Neural progenitor cell (in vitro differentiated cells): ENCODE measurements around the gene ALDH2. TPM values are rescaled to one million over a fixed set of nuclear protein-coding genes. Genes with fewer than 3 reads are reported as not detected.

Experiments
- DNase-seq: peaks from one replicate; pipeline ENCODE4 v3.0.0-alpha.2; 2016; ENCODE audit warnings: low spot score
- H2AFZ ChIP-seq: fragments of 200-600 bp; sonication (generic); replicated peaks from 2 replicates; pipeline ENCODE4 v1.6.1; 2016; ENCODE audit warnings: antibody characterized with exemption
- H3F3A ChIP-seq: fragments of 200-600 bp; sonication (generic); 2 replicates; pipeline ENCODE4 v1.6.1; 2016; ENCODE audit warnings: antibody characterized with exemption, low read depth
- H3K27ac ChIP-seq: fragments of 200-600 bp; sonication (generic); 2 replicates; pipeline ENCODE4 v1.5.1; 2016; ENCODE audit warnings: mild to moderate bottlenecking
- H3K27me3 ChIP-seq: fragments of 200-600 bp; sonication (generic); 2 replicates; pipeline ENCODE4 v1.6.1; 2016; ENCODE audit warnings: mild to moderate bottlenecking, moderate library complexity
- H3K36me3 ChIP-seq: fragments of 200-600 bp; sonication (generic); 2 replicates; pipeline ENCODE4 v1.5.1; 2016
- H3K4me1 ChIP-seq: fragments of 200-600 bp; sonication (generic); 2 replicates; pipeline ENCODE4 v1.6.1; 2016; ENCODE audit warnings: mixed run types
- H3K4me2 ChIP-seq: fragments of 200-600 bp; sonication (generic); 2 replicates; pipeline ENCODE4 v1.6.1; 2016
- H3K4me3 ChIP-seq: fragments of 200-600 bp; sonication (generic); 2 replicates; pipeline ENCODE4 v1.5.1; 2016
- H3K79me2 ChIP-seq: fragments of 200-600 bp; sonication (generic); 2 replicates; pipeline ENCODE4 v1.6.1; 2016; ENCODE audit warnings: low read depth
- H3K9ac ChIP-seq: fragments of 200-600 bp; sonication (generic); 2 replicates; pipeline ENCODE4 v1.6.1; 2016
- H3K9me3 ChIP-seq: fragments of 200-600 bp; sonication (generic); 2 replicates; pipeline ENCODE4 v1.5.1; 2016; ENCODE audit warnings: low read depth
- H4K20me1 ChIP-seq: fragments of 200-600 bp; sonication (generic); 2 replicates; pipeline ENCODE4 v1.6.1; 2016; ENCODE audit warnings: low read depth
- H3K27ac Mint-ChIP-seq: 3 replicates; pipeline ENCODE4 v1.8.0; 2021; ENCODE audit warnings: mixed read lengths
- H3K27me3 Mint-ChIP-seq: 2 replicates; pipeline ENCODE4 v1.8.0; 2022; ENCODE audit warnings: low read depth, mild to moderate bottlenecking, inconsistent platforms, moderate library complexity, mixed read lengths; ENCODE audit not compliant: insufficient read depth
- H3K36me3 Mint-ChIP-seq: 3 replicates; pipeline ENCODE4 v1.8.0; 2021; ENCODE audit warnings: mixed read lengths
- H3K4me1 Mint-ChIP-seq: 3 replicates; pipeline ENCODE4 v1.8.0; 2021; ENCODE audit warnings: mixed read lengths
- H3K4me3 Mint-ChIP-seq: 3 replicates; pipeline ENCODE4 v1.8.0; 2021; ENCODE audit warnings: mild to moderate bottlenecking, moderate library complexity, mixed read lengths
- H3K9me3 Mint-ChIP-seq: 3 replicates; pipeline ENCODE4 v1.8.0; 2020; ENCODE audit warnings: mixed read lengths
- CTCF ChIP-seq: fragments of 200-600 bp; sonication (generic); IDR thresholded peaks from 2 replicates; pipeline ENCODE4 v1.5.1; 2017; ENCODE audit warnings: antibody characterized with exemption, mild to moderate bottlenecking
- EZH2 ChIP-seq: fragments of 200-600 bp; sonication (generic); IDR thresholded peaks from 2 replicates; pipeline ENCODE4 v1.6.1; 2017; ENCODE audit warnings: antibody characterized with exemption, mild to moderate bottlenecking, moderate library complexity
- EZH2phosphoT487 ChIP-seq: fragments of 200-600 bp; sonication (generic); IDR thresholded peaks from 2 replicates; pipeline ENCODE4 v1.6.1; 2017; ENCODE audit warnings: antibody characterized with exemption
- total RNA-seq: library from RNA; depleted of rRNA; stranded (reverse); fragments of >200 nt; gene quantifications from 2 replicates; pipeline ENCODE4 v1.2.3, GENCODE V29; 2015; ENCODE audit warnings: low replicate concordance

The ALDH2 gene
- total RNA-seq, 1 donor from 2014 or later: 60.0 TPM

- H3K4me3 Mint-ChIP-seq: no peak overlapping the region
- Histone ChIP-seq H3K27ac (no peak overlapping the region), H3K4me1 (no peaks in the 10 kb centered on the region), H3K4me2 (no peak overlapping the region), H4K20me1 (no peaks in the 10 kb centered on the region), H3K9ac (peak overlapping the region; percentile 8), H2AFZ (no peak overlapping the region), H3K9me3 (no peaks in the 10 kb centered on the region), H3F3A (no peaks in the 10 kb centered on the region), H3K4me3 (no peak overlapping the region), H3K79me2 (no peaks in the 10 kb centered on the region), H3K27me3 (no peaks in the 10 kb centered on the region), H3K36me3 (no peaks in the 10 kb centered on the region)
- H3K27me3 Mint-ChIP-seq: no peaks in the 10 kb centered on the region
- H3K36me3 Mint-ChIP-seq: peaks cover 21% of the 10 kb centered on the region
- DNase-seq: peak; percentile 28
- H3K4me1 Mint-ChIP-seq: no peaks in the 10 kb centered on the region
- no peaks in the 10 kb centered on the region for H3K9me3 Mint-ChIP-seq
- no peak overlapping the region for H3K27ac Mint-ChIP-seq
- TF ChIP-seq EZH2: no peak
- TF ChIP-seq EZH2phosphoT487: no peak
- no peak for TF ChIP-seq CTCF
Observed at GRCh38 chr12:111747333-111747732, 19.4 kb upstream of the ALDH2 start.

- Histone ChIP-seq H4K20me1 (no peaks in the 10 kb centered on the region), H3K79me2 (no peaks in the 10 kb centered on the region), H3K36me3 (no peaks in the 10 kb centered on the region), H3F3A (no peaks in the 10 kb centered on the region), H3K4me1 (no peaks in the 10 kb centered on the region), H3K9me3 (no peaks in the 10 kb centered on the region), H3K27ac (no peak overlapping the region), H3K9ac (no peak overlapping the region), H2AFZ (no peak overlapping the region), H3K4me2 (no peak overlapping the region), H3K27me3 (no peaks in the 10 kb centered on the region), H3K4me3 (no peak overlapping the region)
- H3K4me3 Mint-ChIP-seq: no peak overlapping the region
- no peak overlapping the region for H3K27ac Mint-ChIP-seq
- peaks cover 17% of the 10 kb centered on the region for H3K36me3 Mint-ChIP-seq
- no peaks in the 10 kb centered on the region for H3K4me1 Mint-ChIP-seq
- TF ChIP-seq EZH2phosphoT487: no peak
- no peak for TF ChIP-seq CTCF
- no peak for TF ChIP-seq EZH2
- H3K9me3 Mint-ChIP-seq: no peaks in the 10 kb centered on the region
- H3K27me3 Mint-ChIP-seq: no peaks in the 10 kb centered on the region
- no peak for DNase-seq
Observed at GRCh38 chr12:111748151-111748672, 18.5 kb upstream of the ALDH2 start.

DNA sequence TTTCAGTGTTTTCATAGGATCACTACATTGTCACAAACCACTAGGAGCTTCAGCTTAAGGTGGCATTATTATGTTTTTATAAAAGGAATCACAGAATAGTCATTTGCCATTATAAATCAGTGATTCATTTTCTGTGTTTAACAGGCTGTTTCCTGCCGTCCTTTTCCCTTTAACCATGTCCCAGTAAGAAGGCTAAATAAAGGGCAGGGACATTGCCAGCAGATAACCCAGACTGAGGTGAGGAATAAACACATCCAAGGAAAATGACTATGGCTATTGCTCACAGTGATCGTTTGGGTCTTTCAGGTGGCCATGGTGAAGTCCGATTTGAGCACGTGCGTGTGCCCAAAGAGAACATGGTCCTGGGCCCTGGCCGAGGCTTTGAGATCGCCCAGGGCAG is 17.9 kb upstream of the ALDH2 start:
- Histone ChIP-seq H3K79me2 (no peaks in the 10 kb centered on the region), H3K4me2 (no peak overlapping the region), H3K27me3 (no peaks in the 10 kb centered on the region), H3F3A (no peaks in the 10 kb centered on the region), H3K9ac (no peak overlapping the region), H3K27ac (no peak overlapping the region), H2AFZ (no peak overlapping the region), H4K20me1 (no peaks in the 10 kb centered on the region), H3K9me3 (no peaks in the 10 kb centered on the region), H3K4me3 (no peak overlapping the region), H3K36me3 (no peaks in the 10 kb centered on the region), H3K4me1 (no peaks in the 10 kb centered on the region)
- Mint-ChIP-seq H3K36me3 (peaks cover 17% of the 10 kb centered on the region), H3K4me1 (no peaks in the 10 kb centered on the region), H3K9me3 (no peaks in the 10 kb centered on the region), H3K4me3 (no peak overlapping the region), H3K27ac (no peak overlapping the region), H3K27me3 (no peaks in the 10 kb centered on the region)
- no peak for DNase-seq
- TF ChIP-seq EZH2phosphoT487 (no peak), EZH2 (no peak), CTCF (no peak)
